Measurements from ENCODE around the gene PDK3. TPM values are rescaled to one million over a fixed set of nuclear protein-coding genes. Genes with fewer than 3 reads are reported as not detected.
A peak's percentile ranks its signal among the peaks of the same experiment; 100 is the strongest.

Gene PDK3
- total RNA-seq, 1 experiment from 2014 or later, result 22.6 TPM

DNA sequence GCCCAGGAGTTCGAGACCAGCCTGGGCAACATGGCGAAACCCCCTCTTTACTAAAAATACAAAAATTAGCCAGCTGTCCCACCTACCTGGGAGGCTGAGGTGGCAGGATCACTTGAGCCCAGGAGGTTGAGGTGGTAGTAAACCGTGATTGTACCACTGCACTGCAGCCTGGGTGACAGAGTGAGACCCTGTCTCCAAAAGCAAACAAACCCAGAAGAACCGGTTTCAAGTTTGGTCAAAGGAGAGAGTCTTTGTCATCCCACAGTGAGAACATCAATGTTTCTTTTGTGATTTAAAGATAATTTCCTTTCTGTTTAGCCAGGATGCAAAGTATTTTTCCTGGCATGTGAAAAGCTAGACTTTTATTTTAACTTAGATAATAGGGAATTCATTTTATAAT lies 26.7 kb downstream of the PDK3 start:
- Histone ChIP-seq H3K9me2 (replicated peaks; ENCODE audit: low read length) (no peaks in the 10 kb centered on the region), H2AFZ (ENCODE audit: low read length) (no peak overlapping the region), H3K27ac (ENCODE audit: low read length) (peak overlapping the region; percentile 48), H3K27me3 (ENCODE audit: low read length) (no peaks in the 10 kb centered on the region), H3K9me3 (ENCODE audit: low read length) (no peaks in the 10 kb centered on the region), H3K79me2 (ENCODE audit: low read length) (no peaks in the 10 kb centered on the region), H3F3A (ENCODE audit: low read length, unreplicated experiment) (no peaks in the 10 kb centered on the region), H3K36me3 (ENCODE audit: low read depth, low read length) (no peaks in the 10 kb centered on the region), H4K20me1 (ENCODE audit: low read length) (no peaks in the 10 kb centered on the region), H3K9ac (ENCODE audit: low read length) (no peak overlapping the region), H3K4me3 (ENCODE audit: low read length) (no peak overlapping the region), H3K4me1 (ENCODE audit: insufficient read depth, low read length) (peaks cover 30% of the 10 kb centered on the region), H3K4me2 (ENCODE audit: low read length) (peak overlapping the region; percentile 10; the same call in 1 of the 2 replicates)
- no peak for ATAC-seq
- no peak for TF ChIP-seq EZH2 (IDR thresholded peaks at IDR 0.05; ENCODE audit: low read length, unreplicated experiment)
- TF ChIP-seq, protein P1, sequence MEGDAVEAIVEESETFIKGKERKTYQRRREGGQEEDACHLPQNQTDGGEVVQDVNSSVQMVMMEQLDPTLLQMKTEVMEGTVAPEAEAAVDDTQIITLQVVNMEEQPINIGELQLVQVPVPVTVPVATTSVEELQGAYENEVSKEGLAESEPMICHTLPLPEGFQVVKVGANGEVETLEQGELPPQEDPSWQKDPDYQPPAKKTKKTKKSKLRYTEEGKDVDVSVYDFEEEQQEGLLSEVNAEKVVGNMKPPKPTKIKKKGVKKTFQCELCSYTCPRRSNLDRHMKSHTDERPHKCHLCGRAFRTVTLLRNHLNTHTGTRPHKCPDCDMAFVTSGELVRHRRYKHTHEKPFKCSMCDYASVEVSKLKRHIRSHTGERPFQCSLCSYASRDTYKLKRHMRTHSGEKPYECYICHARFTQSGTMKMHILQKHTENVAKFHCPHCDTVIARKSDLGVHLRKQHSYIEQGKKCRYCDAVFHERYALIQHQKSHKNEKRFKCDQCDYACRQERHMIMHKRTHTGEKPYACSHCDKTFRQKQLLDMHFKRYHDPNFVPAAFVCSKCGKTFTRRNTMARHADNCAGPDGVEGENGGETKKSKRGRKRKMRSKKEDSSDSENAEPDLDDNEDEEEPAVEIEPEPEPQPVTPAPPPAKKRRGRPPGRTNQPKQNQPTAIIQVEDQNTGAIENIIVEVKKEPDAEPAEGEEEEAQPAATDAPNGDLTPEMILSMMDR (conservative IDR thresholded peaks at IDR 0.05; ENCODE audit: low read depth, low read length), result no peak
- TF ChIP-seq EZH2phosphoT487 (IDR thresholded peaks at IDR 0.05; ENCODE audit: borderline replicate concordance, low read length), result no peak
- CTCF ChIA-PET, result no interaction called here
- DNase-seq, result peak; percentile 78
- BruUV-seq (replicated peaks), result no TSS peak
- POLR2A ChIA-PET (ENCODE audit: unreplicated experiment), result no interaction called here
- intact Hi-C loops (cut with micrococcal nuclease), result no loop called here

DNA sequence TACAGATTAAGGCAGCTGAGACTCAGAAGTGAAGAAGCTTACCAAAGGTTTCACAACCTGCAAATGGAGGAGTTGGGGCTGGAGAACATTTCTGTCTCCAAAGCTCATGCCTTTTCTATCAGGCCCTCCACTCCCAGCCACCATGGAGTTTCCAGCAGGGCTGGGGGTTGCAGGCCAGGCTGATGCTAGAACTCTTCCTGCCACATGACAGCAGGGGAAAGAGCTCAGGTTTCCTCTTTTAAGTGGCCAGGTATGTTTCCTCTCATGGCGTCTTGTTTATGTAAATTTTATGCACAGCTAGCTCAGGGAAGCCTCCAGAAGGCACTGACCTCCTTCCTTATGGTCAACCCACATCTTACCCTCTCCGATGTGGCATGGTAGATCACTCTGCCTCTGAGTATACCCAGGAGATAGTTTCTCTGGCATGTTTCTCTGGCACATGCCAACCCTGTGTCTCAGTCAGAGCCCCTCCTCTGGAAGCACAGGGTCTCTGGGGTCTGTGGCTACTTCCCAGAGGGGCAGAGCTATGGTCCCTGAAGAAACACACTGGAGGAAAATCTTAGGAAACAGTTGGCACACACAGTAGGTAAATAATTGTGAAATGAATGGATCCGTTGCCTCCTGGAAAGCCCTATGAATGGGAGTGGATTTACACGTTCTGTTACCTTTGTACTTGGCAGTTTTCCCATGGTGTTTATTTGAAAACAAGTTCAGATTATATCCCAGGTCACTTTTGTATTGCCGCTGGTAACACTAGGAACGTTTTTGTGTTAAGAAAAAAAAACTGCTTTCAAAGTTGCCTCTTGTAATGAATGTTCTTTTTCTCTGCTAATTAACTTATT lies 28.9 kb downstream of the PDK3 start:
- Histone ChIP-seq H3K4me2 (ENCODE audit: low read length) (peak overlapping the region; percentile 86), H3K4me3 (ENCODE audit: low read length) (peak overlapping the region; percentile 57), H2AFZ (ENCODE audit: low read length) (peak overlapping the region; percentile 47)

More for the DNA sequence above, 28.9 kb downstream of the PDK3 start:
- Histone ChIP-seq H3F3A (ENCODE audit: low read length, unreplicated experiment) (no peaks in the 10 kb centered on the region), H3K36me3 (ENCODE audit: low read depth, low read length) (no peaks in the 10 kb centered on the region), H3K9me3 (ENCODE audit: low read length) (no peaks in the 10 kb centered on the region), H3K4me1 (ENCODE audit: insufficient read depth, low read length) (peaks cover 30% of the 10 kb centered on the region), H3K27me3 (ENCODE audit: low read length) (no peaks in the 10 kb centered on the region), H3K27ac (ENCODE audit: low read length) (peak overlapping the region; percentile 88), H3K79me2 (ENCODE audit: low read length) (no peaks in the 10 kb centered on the region), H3K9ac (ENCODE audit: low read length) (peak overlapping the region; percentile 48), H4K20me1 (ENCODE audit: low read length) (no peaks in the 10 kb centered on the region), H3K9me2 (replicated peaks; ENCODE audit: low read length) (no peaks in the 10 kb centered on the region)
- no TSS peak for BruUV-seq (replicated peaks)
- peak; percentile 50 for DNase-seq
- intact Hi-C loops (cut with micrococcal nuclease), result loop anchor here (1.0 to 2.0 kb wide), 3 partner anchors 29 to 235 kb away; partner anchors contain the start of gene PDK3
- CTCF ChIA-PET, result interaction anchor here (0.6 kb wide), 1 partner anchor 261 kb away, joined by 3 read pairs; no protein-coding TSS in a partner anchor
- no peak for TF ChIP-seq EZH2phosphoT487 (IDR thresholded peaks at IDR 0.05; ENCODE audit: borderline replicate concordance, low read length)
- TF ChIP-seq, protein P1 (conservative IDR thresholded peaks at IDR 0.05; ENCODE audit: low read depth, low read length), result no peak
- no peak for ATAC-seq
- POLR2A ChIA-PET (ENCODE audit: unreplicated experiment), result interaction anchor here (0.5 kb wide), 1 partner anchor 235 kb away, joined by 3 read pairs; no protein-coding TSS in a partner anchor
